Measurements from ENCODE around the gene CENPE.

The CENPE gene

DNA sequence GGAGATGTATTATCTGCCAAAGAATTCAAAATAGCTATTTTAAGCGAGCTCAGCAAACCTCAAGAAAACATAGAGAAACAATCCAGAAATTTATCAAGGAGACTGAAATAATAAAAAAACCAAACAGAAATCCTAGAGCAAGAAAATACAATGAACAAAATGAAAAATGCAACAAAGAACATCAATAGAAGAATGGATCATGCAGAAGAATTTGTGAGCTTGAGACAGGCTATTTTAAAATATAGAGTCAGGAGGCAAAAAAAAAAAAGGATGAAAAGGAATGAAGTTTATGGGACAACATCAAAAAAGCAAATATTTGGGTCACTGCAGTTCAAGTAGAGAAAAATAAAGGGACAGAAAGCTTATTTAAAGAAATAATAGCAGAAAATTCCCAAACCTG lies 29.1 kb downstream of the CENPE start:
- H3K9me3 ChIP-seq (ENCODE audit: control insufficient read depth, insufficient read depth, low read length), result no peaks in the 10 kb centered on the region
- H3K36me3 ChIP-seq (ENCODE audit: insufficient read depth, low read length), result no peaks in the 10 kb centered on the region
- H3K4me1 ChIP-seq (ENCODE audit: insufficient read depth, low read length), result no peaks in the 10 kb centered on the region
- no peak overlapping the region for H3K9ac ChIP-seq (ENCODE audit: low read depth, low read length)

- Histone ChIP-seq H3K9me3 (ENCODE audit: control insufficient read depth, insufficient read depth, low read length) (no peaks in the 10 kb centered on the region), H3K9ac (ENCODE audit: low read depth, low read length) (no peak overlapping the region), H3K36me3 (ENCODE audit: insufficient read depth, low read length) (no peaks in the 10 kb centered on the region; the same call in 1 of the 2 replicates), H3K4me1 (ENCODE audit: insufficient read depth, low read length) (no peaks in the 10 kb centered on the region)
These were observed 36.0 kb downstream of the CENPE start for GRCh38 chr4:103162176-103162575.

DNA sequence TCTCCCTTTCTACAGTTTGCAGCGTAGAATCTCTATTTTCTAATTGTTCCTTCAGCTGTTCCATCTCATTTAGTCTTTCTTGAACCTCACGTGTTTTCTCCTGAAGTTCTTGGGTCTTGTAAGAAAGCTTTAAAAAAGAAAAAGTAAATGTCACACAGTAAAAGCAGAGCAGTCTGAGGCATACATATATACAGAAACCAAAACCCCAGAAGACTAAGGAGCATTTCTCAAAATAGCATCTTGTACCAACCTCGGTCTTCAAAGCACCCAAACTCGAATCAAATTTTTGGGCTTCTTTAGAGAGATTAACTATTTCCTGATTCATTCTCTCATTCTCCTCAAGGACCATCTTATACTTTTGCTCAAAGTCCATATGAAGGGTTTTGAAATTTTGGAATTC lies 39.4 kb downstream of the CENPE start:
- Histone ChIP-seq H3K36me3 (ENCODE audit: insufficient read depth, low read length) (no peaks in the 10 kb centered on the region; the same call in 1 of the 2 replicates), H3K9ac (ENCODE audit: low read depth, low read length) (no peak overlapping the region)

DNA sequence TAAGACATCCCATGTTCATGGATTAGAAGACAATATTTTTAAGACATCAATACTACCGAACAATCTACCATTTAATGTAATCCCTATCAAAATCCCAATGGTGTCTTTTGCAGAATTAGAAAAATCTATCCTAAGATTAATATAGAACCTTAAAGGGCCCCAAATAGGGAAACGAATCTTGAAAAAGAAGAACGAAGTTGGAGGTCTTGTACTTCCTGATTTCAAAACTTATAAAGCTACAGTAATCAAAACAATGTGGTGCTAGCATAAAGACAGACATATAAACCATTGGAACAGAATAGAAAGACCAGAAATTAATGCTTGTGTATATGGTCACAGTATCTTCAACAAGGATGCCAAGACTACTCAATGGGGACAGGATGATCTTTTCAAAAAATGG lies 42.0 kb downstream of the CENPE start:
- Histone ChIP-seq H3K9ac (ENCODE audit: low read depth, low read length) (no peak overlapping the region), H3K4me1 (ENCODE audit: insufficient read depth, low read length) (no peaks in the 10 kb centered on the region), H3K36me3 (ENCODE audit: insufficient read depth, low read length) (no peaks in the 10 kb centered on the region; the same call in 1 of the 2 replicates), H3K9me3 (ENCODE audit: control insufficient read depth, insufficient read depth, low read length) (no peaks in the 10 kb centered on the region)

More for the DNA sequence above, 39.4 kb downstream of the CENPE start:
- Histone ChIP-seq H3K9me3 (ENCODE audit: control insufficient read depth, insufficient read depth, low read length) (no peaks in the 10 kb centered on the region), H3K4me1 (ENCODE audit: insufficient read depth, low read length) (no peaks in the 10 kb centered on the region)

GRCh38 chr4:103152381-103152780 lies 45.8 kb downstream of the CENPE start:
- H3K36me3 ChIP-seq (ENCODE audit: insufficient read depth, low read length), result peaks cover 10% of the 10 kb centered on the region; the same call in 1 of the 2 replicates

GRCh38 chr4:103150677-103151076 lies 47.5 kb downstream of the CENPE start:
- no peak overlapping the region for H3K9ac ChIP-seq (ENCODE audit: low read depth, low read length)
- no peaks in the 10 kb centered on the region for H3K4me1 ChIP-seq (ENCODE audit: insufficient read depth, low read length)
- H3K36me3 ChIP-seq (ENCODE audit: insufficient read depth, low read length), result peaks cover 10% of the 10 kb centered on the region; the same call in 1 of the 2 replicates
- no peaks in the 10 kb centered on the region for H3K9me3 ChIP-seq (ENCODE audit: control insufficient read depth, insufficient read depth, low read length)

More at GRCh38 chr4:103152381-103152780, 45.8 kb downstream of the CENPE start:
- no peaks in the 10 kb centered on the region for H3K9me3 ChIP-seq (ENCODE audit: control insufficient read depth, insufficient read depth, low read length)
- H3K4me1 ChIP-seq (ENCODE audit: insufficient read depth, low read length), result no peaks in the 10 kb centered on the region
- H3K9ac ChIP-seq (ENCODE audit: low read depth, low read length), result no peak overlapping the region

DNA sequence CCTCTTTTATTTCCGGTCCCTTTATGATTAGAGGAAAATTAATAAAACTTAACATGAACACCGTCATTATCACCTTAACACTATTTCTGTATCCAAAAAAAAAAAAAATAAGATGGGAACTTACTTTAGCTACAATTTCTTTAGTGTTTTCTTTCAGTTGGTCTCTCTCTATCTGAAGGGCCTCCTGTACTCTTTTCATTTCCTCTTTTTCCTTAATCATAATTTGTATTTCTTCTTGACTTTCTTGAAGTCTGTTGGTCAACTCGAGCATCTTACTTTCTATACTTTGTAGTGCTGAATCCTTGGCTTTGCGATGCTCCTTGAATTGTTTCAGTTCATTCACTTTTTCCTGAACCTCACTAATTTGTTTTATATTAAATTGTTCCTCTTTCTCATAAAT lies 53.2 kb downstream of the CENPE start:
- H3K9me3 ChIP-seq (ENCODE audit: control insufficient read depth, insufficient read depth, low read length), result no peaks in the 10 kb centered on the region
- no peak overlapping the region for H3K9ac ChIP-seq (ENCODE audit: low read depth, low read length)
- H3K4me1 ChIP-seq (ENCODE audit: insufficient read depth, low read length), result no peaks in the 10 kb centered on the region
- peaks cover 10% of the 10 kb centered on the region; the same call in 1 of the 2 replicates for H3K36me3 ChIP-seq (ENCODE audit: insufficient read depth, low read length)

GRCh38 chr4:103137446-103137827 lies 60.7 kb downstream of the CENPE start:
- peaks cover 4% of the 10 kb centered on the region for H3K36me3 ChIP-seq (ENCODE audit: insufficient read depth, low read length)
- H3K9me3 ChIP-seq (ENCODE audit: control insufficient read depth, insufficient read depth, low read length), result no peaks in the 10 kb centered on the region

DNA sequence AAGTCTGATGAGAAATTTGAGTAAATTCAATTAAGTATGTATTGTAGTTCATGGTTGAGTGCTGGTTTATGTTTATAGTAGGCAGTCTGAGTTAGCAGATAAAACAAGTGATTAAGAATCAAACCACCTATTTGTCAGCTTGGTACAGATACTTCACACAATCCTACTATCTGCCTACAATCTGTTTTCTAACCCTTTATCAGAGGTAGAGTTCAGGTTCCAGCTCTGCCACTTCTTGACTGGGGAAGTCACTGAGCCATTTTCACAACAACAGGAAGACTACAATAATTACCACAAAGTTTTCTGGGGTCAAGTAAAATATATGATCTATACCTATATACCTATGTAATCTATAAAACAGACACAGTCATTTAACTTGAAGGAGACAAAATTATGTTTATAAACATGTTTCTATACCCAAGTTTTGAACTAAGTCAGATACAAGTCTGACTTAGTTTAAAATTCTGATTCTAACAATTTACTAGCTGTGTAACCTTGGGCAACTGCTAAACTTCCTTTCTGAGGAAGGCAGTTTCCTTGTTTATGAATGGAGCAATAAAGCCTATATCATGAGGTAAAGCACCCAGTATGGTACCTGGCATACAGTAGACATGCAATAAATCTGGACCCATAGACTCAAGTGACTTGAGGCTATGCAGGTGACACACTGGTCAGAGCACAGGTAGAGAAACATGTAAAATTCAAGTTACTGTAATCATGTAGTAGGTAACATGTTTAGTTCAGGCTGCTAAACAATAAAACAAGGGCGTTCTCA lies 61.3 kb downstream of the CENPE start:
- peaks cover 4% of the 10 kb centered on the region for H3K36me3 ChIP-seq (ENCODE audit: insufficient read depth, low read length)
- no peaks in the 10 kb centered on the region for H3K9me3 ChIP-seq (ENCODE audit: control insufficient read depth, insufficient read depth, low read length)
- no peak overlapping the region for H3K9ac ChIP-seq (ENCODE audit: low read depth, low read length)
- no peaks in the 10 kb centered on the region for H3K4me1 ChIP-seq (ENCODE audit: insufficient read depth, low read length)

More at GRCh38 chr4:103137446-103137827, 60.7 kb downstream of the CENPE start:
- no peak overlapping the region for H3K9ac ChIP-seq (ENCODE audit: low read depth, low read length)
- no peaks in the 10 kb centered on the region for H3K4me1 ChIP-seq (ENCODE audit: insufficient read depth, low read length)

DNA sequence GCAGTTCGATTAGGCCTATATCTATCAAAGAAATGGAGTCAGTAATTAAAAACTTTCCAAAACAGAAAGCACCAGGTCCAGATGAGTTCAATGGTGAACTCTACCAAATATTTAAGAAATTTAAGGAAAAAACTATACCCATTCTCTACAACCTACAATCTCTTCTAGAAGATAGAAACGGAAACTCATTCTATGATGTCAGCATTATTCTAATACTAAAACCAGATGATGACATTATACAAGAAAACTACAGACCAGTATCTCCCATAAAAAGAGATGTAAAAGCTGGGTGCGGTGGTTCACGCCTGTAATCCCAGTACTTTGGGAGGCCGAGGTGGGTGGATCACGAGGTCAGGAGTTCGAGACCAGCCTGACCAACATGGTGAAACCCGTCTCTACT lies 69.0 kb downstream of the CENPE start:
- no peak overlapping the region for H3K9ac ChIP-seq (ENCODE audit: low read depth, low read length)
- no peaks in the 10 kb centered on the region for H3K36me3 ChIP-seq (ENCODE audit: insufficient read depth, low read length)
- H3K9me3 ChIP-seq (ENCODE audit: control insufficient read depth, insufficient read depth, low read length), result no peaks in the 10 kb centered on the region
- H3K4me1 ChIP-seq (ENCODE audit: insufficient read depth, low read length), result no peaks in the 10 kb centered on the region

DNA sequence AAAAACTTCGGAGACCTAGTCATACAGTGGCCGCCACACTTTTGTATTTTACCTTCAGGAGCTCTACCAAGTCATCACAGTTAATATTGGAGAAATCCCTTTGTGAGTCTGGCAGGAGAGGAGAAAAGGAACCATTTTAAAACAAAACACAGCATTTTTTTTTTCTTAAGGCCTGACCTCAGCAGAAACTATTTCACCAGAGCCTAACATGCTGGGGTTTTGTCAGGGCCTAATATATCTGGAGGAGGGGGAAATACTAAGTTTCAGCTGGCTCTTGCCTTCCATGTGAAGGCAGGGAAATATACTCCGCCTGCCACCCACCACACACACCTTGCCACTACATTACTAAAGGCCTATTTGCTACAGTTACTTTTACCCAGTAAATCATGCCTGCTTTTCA lies 72.0 kb downstream of the CENPE start:
- Histone ChIP-seq H3K4me1 (ENCODE audit: insufficient read depth, low read length) (no peaks in the 10 kb centered on the region), H3K36me3 (ENCODE audit: insufficient read depth, low read length) (0 out of 2 replicates have a peak, but pooled peaks cover 3% of the 10 kb centered on the region), H3K9ac (ENCODE audit: low read depth, low read length) (no peak overlapping the region), H3K9me3 (ENCODE audit: control insufficient read depth, insufficient read depth, low read length) (no peaks in the 10 kb centered on the region)

DNA sequence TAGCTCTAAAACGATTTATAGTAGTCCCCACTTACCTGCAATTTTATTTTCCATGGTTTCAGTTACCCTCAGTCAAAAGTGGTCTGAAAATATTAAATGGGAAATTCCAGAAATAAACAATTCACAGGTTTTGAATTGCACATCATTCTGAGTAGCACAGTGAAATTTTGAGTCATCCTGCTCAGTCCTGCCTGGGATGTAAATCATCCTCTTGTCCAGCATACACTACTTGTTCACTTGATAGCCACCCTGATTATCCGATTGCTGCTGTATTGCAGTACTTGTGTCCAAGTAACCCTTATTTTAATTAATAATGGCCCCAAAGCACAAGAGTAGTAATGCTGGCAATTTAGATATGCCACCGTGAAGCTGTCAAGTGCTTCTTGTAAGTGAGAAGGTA lies 75.0 kb downstream of the CENPE start:
- H3K36me3 ChIP-seq (ENCODE audit: insufficient read depth, low read length), result 0 out of 2 replicates have a peak, but pooled peaks cover 3% of the 10 kb centered on the region
- no peaks in the 10 kb centered on the region for H3K9me3 ChIP-seq (ENCODE audit: control insufficient read depth, insufficient read depth, low read length)
- H3K4me1 ChIP-seq (ENCODE audit: insufficient read depth, low read length), result no peaks in the 10 kb centered on the region

GRCh38 chr4:103118166-103118565 lies 80.0 kb downstream of the CENPE start:
- Histone ChIP-seq H3K36me3 (ENCODE audit: insufficient read depth, low read length) (0 out of 2 replicates have a peak, but pooled peaks cover 3% of the 10 kb centered on the region), H3K9me3 (ENCODE audit: control insufficient read depth, insufficient read depth, low read length) (no peaks in the 10 kb centered on the region), H3K4me1 (ENCODE audit: insufficient read depth, low read length) (no peaks in the 10 kb centered on the region), H3K9ac (ENCODE audit: low read depth, low read length) (no peak overlapping the region)

More for the DNA sequence above, 75.0 kb downstream of the CENPE start:
- H3K9ac ChIP-seq (ENCODE audit: low read depth, low read length), result no peak overlapping the region

DNA sequence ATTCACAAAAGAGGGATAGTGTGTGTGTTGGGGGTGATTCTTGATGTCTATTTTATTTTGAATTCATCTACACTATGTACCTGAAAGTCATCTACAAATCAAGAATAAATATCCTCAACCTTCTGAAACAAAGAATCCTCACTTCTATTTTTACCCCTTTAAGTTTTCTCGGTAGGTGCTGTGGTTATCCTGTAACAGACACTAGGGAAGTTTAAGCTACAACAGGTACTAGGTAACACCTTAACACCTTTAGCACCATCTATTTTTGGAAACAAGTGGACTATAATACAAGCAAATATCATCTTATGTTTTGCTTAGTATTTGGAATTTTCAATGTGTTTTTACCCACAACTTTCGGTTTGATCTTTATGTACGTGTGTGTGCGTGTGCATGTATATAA lies 86.5 kb downstream of the CENPE start:
- H3K4me1 ChIP-seq (ENCODE audit: insufficient read depth, low read length), result no peaks in the 10 kb centered on the region
- no peaks in the 10 kb centered on the region for H3K9me3 ChIP-seq (ENCODE audit: control insufficient read depth, insufficient read depth, low read length)
- H3K9ac ChIP-seq (ENCODE audit: low read depth, low read length), result no peak overlapping the region
- H3K36me3 ChIP-seq (ENCODE audit: insufficient read depth, low read length), result peaks cover 6% of the 10 kb centered on the region

DNA sequence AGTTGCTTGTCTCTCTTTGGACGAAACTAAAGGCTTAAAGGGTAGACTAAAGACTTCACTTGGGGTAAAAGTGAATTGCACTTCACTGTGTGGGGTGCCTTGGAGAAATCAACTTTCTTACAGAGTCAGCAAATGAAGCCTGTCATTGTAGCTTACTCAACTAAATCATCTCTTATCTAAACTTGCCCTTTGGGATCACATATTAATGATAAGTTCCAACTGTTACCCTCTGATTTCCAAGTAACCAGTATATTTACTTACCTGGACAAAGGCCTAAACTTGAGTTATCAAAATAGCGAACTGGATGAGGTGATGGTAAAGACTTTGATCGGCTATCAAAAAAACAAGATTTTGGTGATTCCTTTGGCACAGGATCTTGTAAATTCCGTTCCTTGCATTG lies 89.6 kb downstream of the CENPE start:
- no peaks in the 10 kb centered on the region for H3K4me1 ChIP-seq (ENCODE audit: insufficient read depth, low read length)
- peaks cover 9% of the 10 kb centered on the region for H3K36me3 ChIP-seq (ENCODE audit: insufficient read depth, low read length)
- H3K9me3 ChIP-seq (ENCODE audit: control insufficient read depth, insufficient read depth, low read length), result no peaks in the 10 kb centered on the region
- no peak overlapping the region for H3K9ac ChIP-seq (ENCODE audit: low read depth, low read length)
